H1 (cell line): ENCODE results near the gene NOXO1. TPM values are rescaled to one million over a fixed set of nuclear protein-coding genes. Genes with fewer than 3 reads are reported as not detected.
A peak's percentile ranks its signal among the peaks of the same experiment; 100 is the strongest.

Source experiments
- CTCF ChIA-PET: fragments of 300-600 bp; sonication (Branson Sonifier 250); formaldehyde crosslinking; loops from one replicate; lab custom pipeline; 2021; ENCODE audit not compliant: partially characterized antibody; lab: Charles Lee
- POLR2A ChIA-PET: fragments of 300-600 bp; sonication (Branson Sonifier 250); formaldehyde crosslinking; loops from one replicate; lab custom pipeline; 2021; ENCODE audit warnings: inconsistent platforms; ENCODE audit not compliant: partially characterized antibody; lab: Charles Lee
- DNase-seq, 2 experiments: peaks; one replicate each; pipeline versions ENCODE4 v3.0.0 to v3.0.0-alpha.2; 2010 to 2022; ENCODE audit warnings: low spot score in 2 of 2, low read depth in 1 of 2, mixed read lengths in 1 of 2
- FAIRE-seq: peaks from 2 replicates; lab custom pipeline; 2011; peaks lifted over from hg19 to GRCh38; lab: Jason Lieb, UNC
- H2AFZ ChIP-seq: 2 replicates; pipeline ENCODE4 v1.8.1; 2012; ENCODE audit warnings: low read length, inconsistent platforms
- H2AK5ac ChIP-seq: 2 replicates; pipeline ENCODE4 v1.6.1; 2013; ENCODE audit warnings: low read depth, low read length
- H2BK120ac ChIP-seq: replicated peaks from 2 replicates; pipeline ENCODE3; 2013; ENCODE audit warnings: low read depth, low read length, inconsistent platforms
- H2BK12ac ChIP-seq: 2 replicates; pipeline ENCODE4 v1.6.1; 2013; ENCODE audit warnings: low read depth, low read length
- H2BK15ac ChIP-seq: 2 replicates; pipeline ENCODE4 v1.6.1; 2013; ENCODE audit warnings: low read length
- H2BK20ac ChIP-seq: 2 replicates; pipeline ENCODE4 v1.6.1; 2013; ENCODE audit warnings: low read length
- H2BK5ac ChIP-seq: 2 replicates; pipeline ENCODE4 v1.6.1; 2013; ENCODE audit warnings: low read depth, low read length
- H3K14ac ChIP-seq: 2 replicates; pipeline ENCODE4 v1.6.1; 2013; ENCODE audit warnings: inconsistent platforms; ENCODE audit not compliant: insufficient read length
- H3K18ac ChIP-seq: 2 replicates; pipeline ENCODE4 v1.6.1; 2013; ENCODE audit warnings: low read length; ENCODE audit errors: extremely low read depth
- H3K23ac ChIP-seq: 2 replicates; pipeline ENCODE4 v1.6.1; 2013; ENCODE audit warnings: inconsistent platforms; ENCODE audit not compliant: insufficient read length
- H3K23me2 ChIP-seq: 2 replicates; pipeline ENCODE4 v1.6.1; 2013; ENCODE audit warnings: low read depth, low read length
- H3K27ac ChIP-seq: 2 replicates; pipeline ENCODE4 v1.6.1; 2011; ENCODE audit warnings: low read depth, low read length, inconsistent platforms
- H3K27me3 ChIP-seq, 4 experiments: replicated peaks in 1 of 4; 1 replicate in 1 of 4; 2 replicates in 3 of 4; pipeline versions ENCODE4 v1.6.1 to v1.8.1; 2011 to 2013; ENCODE audit warnings: low read length in 3 of 4, mild to moderate bottlenecking in 3 of 4, inconsistent platforms in 2 of 4, mixed read lengths in 2 of 4, moderate library complexity in 1 of 4; ENCODE audit not compliant: control insufficient read depth in 3 of 4, insufficient read depth in 3 of 4; ENCODE audit errors: extremely low read depth in 1 of 4
- H3K36me3 ChIP-seq, 4 experiments: 2 replicates each; pipeline versions ENCODE4 v1.6.1 to v1.8.1; 2011 to 2013; ENCODE audit warnings: mild to moderate bottlenecking in 4 of 4, low read length in 3 of 4, moderate library complexity in 2 of 4, control low read depth in 1 of 4, inconsistent platforms in 1 of 4; ENCODE audit not compliant: insufficient read depth in 4 of 4, control insufficient read depth in 2 of 4
- H3K4ac ChIP-seq: replicated peaks from 2 replicates; pipeline ENCODE3; 2013; ENCODE audit warnings: low read length, low read depth, mixed read lengths, inconsistent platforms; ENCODE audit not compliant: insufficient read length
- H3K4me1 ChIP-seq, 4 experiments: replicated peaks in 1 of 4; 1 replicate in 1 of 4; 2 replicates in 3 of 4; pipeline versions ENCODE4 v1.6.1 to v1.8.1; 2011 to 2013; ENCODE audit warnings: low read length in 3 of 4, inconsistent platforms in 2 of 4, mixed read lengths in 1 of 4; ENCODE audit not compliant: insufficient read depth in 4 of 4, control insufficient read depth in 3 of 4
- H3K4me2 ChIP-seq, 2 experiments: 2 replicates each; pipeline versions ENCODE4 v1.6.1 to v1.8.1; 2011 to 2013; ENCODE audit warnings: low read depth in 2 of 2, low read length in 2 of 2, control low read depth in 1 of 2, inconsistent platforms in 1 of 2, mild to moderate bottlenecking in 1 of 2; ENCODE audit not compliant: insufficient read depth in 1 of 2
- H3K4me3 ChIP-seq, 4 experiments: fragments of 200-600, 300-600 bp in 1 of 4; sonication (generic), shearing (Covaris generic), sonication (Bioruptor Twin) in 1 of 4; 2 replicates each; pipeline versions ENCODE4 v1.5.1 to v1.8.1; 2011 to 2016; ENCODE audit warnings: low read length in 4 of 4, low read depth in 3 of 4, control low read depth in 2 of 4, inconsistent platforms in 2 of 4, mild to moderate bottlenecking in 2 of 4, mixed read lengths in 1 of 4, moderate library complexity in 1 of 4; ENCODE audit not compliant: insufficient read depth in 2 of 4; ENCODE audit errors: extremely low read depth in 1 of 4
- H3K56ac ChIP-seq: replicated peaks from 2 replicates; pipeline ENCODE3; 2013; ENCODE audit warnings: low read depth, mild to moderate bottlenecking, mixed read lengths, low read length, inconsistent platforms; ENCODE audit not compliant: insufficient read length
- H3K79me1 ChIP-seq: 2 replicates; pipeline ENCODE4 v1.6.1; 2013; ENCODE audit warnings: low read depth, low read length, control low read depth
- H3K79me2 ChIP-seq, 2 experiments: 2 replicates each; pipeline versions ENCODE4 v1.6.1 to v1.8.1; 2012 to 2013; ENCODE audit warnings: low read length in 2 of 2, mild to moderate bottlenecking in 2 of 2, inconsistent platforms in 1 of 2; ENCODE audit not compliant: insufficient read depth in 2 of 2, control insufficient read depth in 1 of 2
- H3K9ac ChIP-seq, 4 experiments: replicated peaks in 1 of 4; 1 replicate in 1 of 4; 2 replicates in 3 of 4; pipeline versions ENCODE4 v1.6.1 to v1.8.1; 2011 to 2013; ENCODE audit warnings: low read depth in 3 of 4, low read length in 3 of 4, control low read depth in 2 of 4, mild to moderate bottlenecking in 2 of 4, moderate library complexity in 2 of 4, inconsistent platforms in 1 of 4; ENCODE audit errors: extremely low read depth in 1 of 4
- H3K9me3 ChIP-seq, 2 experiments: 2 replicates each; pipeline versions ENCODE4 v1.6.1 to v1.8.1; 2012 to 2013; ENCODE audit warnings: mild to moderate bottlenecking in 2 of 2, moderate library complexity in 2 of 2, control low read depth in 1 of 2, inconsistent platforms in 1 of 2, low read depth in 1 of 2, low read length in 1 of 2, mixed read lengths in 1 of 2; ENCODE audit not compliant: insufficient read depth in 2 of 2
- H4K20me1 ChIP-seq, 2 experiments: replicated peaks in 1 of 2; 2 replicates each; pipeline versions ENCODE3 to v1.8.1; 2011 to 2013; ENCODE audit warnings: inconsistent platforms in 2 of 2, low read length in 2 of 2, mild to moderate bottlenecking in 1 of 2; ENCODE audit not compliant: insufficient read depth in 2 of 2, control insufficient read depth in 1 of 2
- H4K5ac ChIP-seq: 2 replicates; pipeline ENCODE4 v1.6.1; 2013; ENCODE audit warnings: low read length, low read depth, mixed read lengths, inconsistent platforms; ENCODE audit not compliant: insufficient read length
- H4K8ac ChIP-seq: 2 replicates; pipeline ENCODE4 v1.8.0; 2013; ENCODE audit warnings: mild to moderate bottlenecking, moderate library complexity, low read length, inconsistent platforms; ENCODE audit not compliant: insufficient read depth; ENCODE audit errors: extremely low read depth
- H4K91ac ChIP-seq: replicated peaks from 2 replicates; pipeline ENCODE3; 2013; ENCODE audit warnings: low read length, mixed read lengths, inconsistent platforms; ENCODE audit not compliant: insufficient read length
- BACH1 ChIP-seq: IDR thresholded peaks from 2 replicates; pipeline ENCODE4 v1.6.1; 2012; ENCODE audit warnings: low read length, improper control_type of control experiment
- CTBP2 ChIP-seq: IDR thresholded peaks from 2 replicates; pipeline ENCODE4 v1.7.0; 2011; ENCODE audit warnings: borderline replicate concordance, mild to moderate bottlenecking, moderate library complexity, mixed read lengths, low read length; ENCODE audit not compliant: insufficient read depth, insufficient read length
- SP1 ChIP-seq: IDR thresholded peaks from 2 replicates; pipeline ENCODE4 v1.6.1; 2011; ENCODE audit warnings: low read depth, low read length
- WGBS, 2 experiments: shearing (Covaris generic) in 1 of 2; methylation state at CpG; one replicate each; pipeline versions ENCODE4 v1.1.6 to v1.1.7; 2013 to 2015; ENCODE audit warnings: low lambda C conversion rate in 2 of 2, mixed read lengths in 2 of 2, inconsistent platforms in 1 of 2, low coverage in 1 of 2, missing lambda C conversion rate in 1 of 2; ENCODE audit not compliant: insufficient replicate concordance in 2 of 2, insufficient coverage in 1 of 2, insufficient read length in 1 of 2; ENCODE audit errors: extremely low coverage in 1 of 2, missing lambda C conversion rate in 1 of 2; 5-methylcytosine and 5-hydroxymethylcytosine counted together
- polyA plus RNA-seq, 7 experiments: library from polyadenylated mRNA; depleted of rRNA in 3 of 7; stranded (reverse) in 5 of 7; unstranded in 2 of 7; fragments of >200 nt in 5 of 7; fragments of 200-250 nt in 2 of 7; gene quantifications; 1 replicate in 5 of 7; 2 replicates in 1 of 7; 4 replicates in 1 of 7; pipeline versions ENCODE4 v1.2.1 to v1.2.3, GENCODE V29; 2011 to 2013; ENCODE audit warnings: missing spikeins in 2 of 7, mixed read lengths in 2 of 7
- total RNA-seq: library from RNA; stranded (reverse); fragmentation: NEBNext Ultra II Directional; extraction: Animal tissue kit (Norgen Biotek cat#: 25700); gene quantifications from 2 replicates; pipeline ENCODE4 v1.2.1, GENCODE V29; 2021

Gene NOXO1
- total and polyA plus RNA-seq, 2 of the 8 experiments (the other 6 are each of a cell fraction or from before 2014, with no cell fraction given), result 1.3 to 2.5 TPM

- Histone ChIP-seq H3K36me3 (peaks cover 3 to 13% (median 8%) of the 10 kb centered on the region in 4 experiments; a peak in 5 of 8 replicates), H3K4me2 (peak overlapping the region in 1 of 2 experiments; percentile 83; a peak in 2 of 4 replicates), H3K79me2 (no peaks in the 10 kb centered on the region), H3K18ac (no peak overlapping the region), H2BK20ac (no peak overlapping the region), H3K4ac (no peak overlapping the region), H3K9me3 (no peaks in the 10 kb centered on the region), H3K79me1 (no peaks in the 10 kb centered on the region), H2BK12ac (no peak overlapping the region), H3K23me2 (peaks cover 22% of the 10 kb centered on the region; the same call in 1 of the 2 replicates), H3K23ac (no peak overlapping the region), H4K8ac (no peak overlapping the region), H3K56ac (no peak overlapping the region), H2BK120ac (no peak overlapping the region), H3K4me1 (peaks cover 0 to 22% (median 18%) of the 10 kb centered on the region in 4 experiments; a peak in 6 of 7 replicates), H3K9ac (no peak overlapping the region; a peak in 1 of 7 replicates), H3K27me3 (peaks cover 4 to 32% (median 20%) of the 10 kb centered on the region in 4 experiments), H3K14ac (no peak overlapping the region), H3K27ac (no peak overlapping the region), H2BK15ac (no peak overlapping the region), H4K5ac (no peak overlapping the region), H4K91ac (no peak overlapping the region), H2BK5ac (no peak overlapping the region), H4K20me1 (peaks cover 7 to 8% of the 10 kb centered on the region in 2 experiments), H2AK5ac (no peak overlapping the region), H2AFZ (no peak overlapping the region), H3K4me3 (peak overlapping the region in 1 of 4 experiments; percentile 82; a peak in 1 of 8 replicates)
- ChIA-PET POLR2A (interaction anchor here (0.7 to 28.2 kb wide), 9 partner anchors 10 to 1038 kb away, joined by 3 to 736 read pairs (median 6); partner anchors contain the start of genes GFER, NDUFB10, RNF151 and RPS2), CTCF (interaction anchor here (0.7 to 6.8 kb wide), 4 partner anchors 11 to 1646 kb away, joined by 3 to 55 read pairs (median 8); partner anchors contain the start of gene NOXO1)
- TF ChIP-seq SP1 (no peak), CTBP2 (no peak), BACH1 (no peak)
- DNase-seq (no peak), FAIRE-seq (no peak)
- WGBS, 2 experiments, result 97% methylated on average over 2 of the region's 2 CpGs; no CpG with 5 or more reads in 1 of the 2 experiments
These were observed 12.5 kb upstream of the NOXO1 start for GRCh38 chr16:1993731-1994131.
